Pulmonary artery endothelial cell (primary cell): ENCODE results near the gene METTL27. TPM values are rescaled to one million over a fixed set of nuclear protein-coding genes. Genes with fewer than 3 reads are reported as not detected.
"Not testable (repeated sequence)": the region's sequence is repeated elsewhere in the genome, so short reads cannot be mapped to it uniquely, and the experiment has no call there.

Experiments used
- DNase-seq: peaks from one replicate; pipeline ENCODE4 v3.0.0-alpha.2; 2011; ENCODE audit warnings: low read depth, low spot score
- total RNA-seq: library from RNA; depleted of rRNA; stranded (reverse); fragments of >200 nt; gene quantifications from 2 replicates; pipeline ENCODE4 v1.2.3, GENCODE V29; 2014

Gene METTL27
- total RNA-seq, 1 donor from 2014 or later = 0.99 TPM

GRCh38 chr7:73869011-73869798 is 26.9 kb upstream of the METTL27 start:
- DNase-seq = no peak

- DNase-seq = no peak
These were observed 24.1 kb upstream of the METTL27 start for GRCh38 chr7:73866446-73866767.

- no peak for DNase-seq
These were observed 23.6 kb upstream of the METTL27 start for GRCh38 chr7:73865738-73866445.

GRCh38 chr7:73864981-73865711 is 22.8 kb upstream of the METTL27 start:
- no peak for DNase-seq

- DNase-seq = no peak
These were observed 19.0 kb upstream of the METTL27 start for GRCh38 chr7:73861305-73861704.

GRCh38 chr7:73860859-73861258 is 18.5 kb upstream of the METTL27 start, which contains the start of gene TMEM270:
Gene TMEM270 (plus strand): TSS chr7:73861159. CDS start chr7:73861195, 36 bp downstream.
- no peak for DNase-seq

GRCh38 chr7:73858807-73859206 is 16.5 kb upstream of the METTL27 start:
- DNase-seq = no peak

GRCh38 chr7:73856941-73857340 is 14.6 kb upstream of the METTL27 start:
- DNase-seq = no peak

GRCh38 chr7:73852500-73852899 is 10.2 kb upstream of the METTL27 start:
- DNase-seq = no peak

- peak; percentile 91 for DNase-seq
These were observed 9.4 kb upstream of the METTL27 start for GRCh38 chr7:73851410-73852338.

- DNase-seq = peak; percentile 87
These were observed 8.5 kb upstream of the METTL27 start for GRCh38 chr7:73850781-73851207.

- no peak for DNase-seq
These were observed 5.8 kb upstream of the METTL27 start for GRCh38 chr7:73847941-73848723.

GRCh38 chr7:73845701-73846195 is 3.4 kb upstream of the METTL27 start:
- DNase-seq = not testable (repeated sequence)

- DNase-seq = no peak
These were observed 2.6 kb upstream of the METTL27 start for GRCh38 chr7:73844848-73845460.

GRCh38 chr7:73844131-73844547 is 1.8 kb upstream of the METTL27 start:
- DNase-seq = no peak

- DNase-seq = no peak
These were observed 638 bp downstream of the METTL27 start for GRCh38 chr7:73841689-73842066.

GRCh38 chr7:73840715-73841379 is 1.5 kb downstream of the METTL27 start:
- no peak for DNase-seq

- DNase-seq = no peak
These were observed 2.3 kb downstream of the METTL27 start for GRCh38 chr7:73839743-73840714.
